Stimulated activated naive CD4-positive, alpha-beta T cell treated with Interleukin-2 at 50 U/mL for 16 hours (primary cell): Measurements from ENCODE around the gene TNS3.

Experiments used
- DNase-seq: peaks from one replicate; lab custom pipeline; 2025; lab: John Stamatoyannopoulos, UW

TNS3 gene

DNA sequence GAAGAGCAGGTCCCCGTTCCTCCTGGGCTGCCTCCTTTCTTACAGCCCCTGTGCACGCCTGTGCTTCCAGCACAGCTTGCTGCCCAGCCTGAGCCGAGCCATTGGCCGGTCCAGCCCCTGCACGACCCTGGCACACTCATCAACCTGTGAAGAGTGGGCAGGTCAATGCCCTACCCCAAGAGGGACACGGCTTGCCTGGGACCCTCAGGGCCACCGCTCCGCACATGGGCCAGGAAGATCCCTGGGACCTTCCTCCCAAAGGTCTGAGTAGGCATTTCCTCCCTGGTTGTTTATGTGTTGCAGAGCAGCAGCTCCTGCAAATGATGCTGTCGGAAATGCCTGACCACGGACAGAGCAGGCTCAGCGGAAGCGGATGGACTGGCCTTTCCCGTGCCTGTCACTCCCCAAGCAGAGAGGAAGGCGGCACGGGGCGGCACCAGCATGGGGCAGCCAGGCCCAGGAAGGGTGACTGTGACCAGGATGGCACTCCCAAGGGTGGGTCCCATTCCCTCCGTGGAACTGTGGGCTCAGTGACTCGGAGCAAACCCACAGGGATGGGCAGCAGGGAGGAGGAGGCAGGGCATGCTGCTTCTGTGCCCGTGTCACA lies 252.5 kb downstream of the TNS3 start:
- no peak for DNase-seq

- DNase-seq = no peak
Measured at GRCh38 chr7:47328392-47329319, 253.3 kb downstream of the TNS3 start.

DNA sequence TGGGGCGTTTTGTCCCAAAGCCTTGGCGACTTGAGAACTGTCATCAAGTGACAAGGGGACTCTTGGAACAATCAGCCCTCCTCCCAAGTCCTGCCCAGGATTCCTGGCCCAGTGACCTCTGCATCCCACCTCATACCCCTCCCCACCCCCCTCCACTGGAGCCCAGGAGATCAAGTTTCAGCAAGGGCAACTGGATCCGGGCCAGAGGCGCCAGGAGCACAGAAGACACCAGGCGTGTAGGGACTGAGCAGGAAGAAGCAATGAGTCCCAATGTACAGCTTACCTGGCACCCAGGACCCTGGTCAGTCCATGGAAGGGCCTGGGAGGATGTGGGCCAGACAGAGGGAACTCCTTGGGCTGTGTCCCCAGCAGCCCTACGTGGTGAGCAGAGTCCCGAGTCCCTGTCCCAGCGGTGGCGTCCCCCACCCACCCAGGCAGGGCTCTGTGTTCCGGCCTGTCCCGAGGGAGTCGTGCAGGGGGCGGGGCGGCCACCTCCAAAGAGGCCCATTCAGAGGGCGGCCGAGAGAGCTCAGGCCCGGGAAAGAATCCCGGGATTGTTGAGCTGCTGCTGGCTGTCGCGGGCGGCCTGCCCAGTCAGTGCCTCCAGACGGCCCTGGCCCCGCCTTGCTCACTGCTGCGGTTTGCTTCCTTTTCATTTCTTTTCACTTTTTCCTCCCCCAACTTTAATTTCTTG lies 254.1 kb downstream of the TNS3 start:
- DNase-seq = no peak

- DNase-seq = no peak
Measured at GRCh38 chr7:47327346-47327697, 254.6 kb downstream of the TNS3 start.

DNA sequence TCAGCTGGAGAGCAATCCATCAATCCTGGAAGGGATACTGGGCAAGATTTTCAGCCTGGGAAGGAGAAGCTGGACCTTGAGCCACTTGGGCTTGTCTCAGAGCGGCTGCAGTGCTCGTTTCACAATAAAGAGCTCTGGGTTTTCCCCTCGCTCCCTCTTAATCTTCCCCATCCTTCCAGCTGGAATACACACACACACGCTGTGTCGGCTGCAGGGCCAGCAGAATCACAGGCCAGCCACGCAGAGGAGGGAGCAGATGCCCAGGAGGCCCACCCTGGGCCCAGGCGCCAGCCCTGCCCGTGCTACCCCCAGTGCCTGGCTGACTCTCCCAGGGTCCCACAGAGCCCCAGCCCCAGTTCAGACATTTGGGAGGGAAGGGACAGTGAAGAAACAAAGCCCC lies 255.1 kb downstream of the TNS3 start:
- DNase-seq = no peak

GRCh38 chr7:47326220-47326619 lies 255.7 kb downstream of the TNS3 start:
- DNase-seq = no peak

DNA sequence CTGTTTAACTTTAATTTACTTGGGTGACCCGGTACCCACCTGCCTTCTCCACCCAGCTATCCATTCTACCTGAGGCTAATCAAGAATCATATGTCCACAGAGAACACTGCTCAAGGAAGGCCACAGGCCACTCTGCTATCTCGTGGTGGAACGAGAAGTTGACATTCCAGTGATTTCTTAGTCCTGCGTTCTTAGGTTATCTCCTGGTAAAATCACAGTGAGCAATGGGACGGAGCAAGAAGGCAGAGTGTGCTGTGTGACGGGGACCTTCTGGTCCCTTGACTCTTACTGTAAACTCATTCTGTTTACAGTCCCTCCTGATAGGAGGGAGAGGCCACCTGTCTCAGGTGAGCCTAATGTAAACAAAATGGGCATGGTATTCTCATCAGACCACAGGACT lies 256.6 kb downstream of the TNS3 start:
- DNase-seq = no peak

DNA sequence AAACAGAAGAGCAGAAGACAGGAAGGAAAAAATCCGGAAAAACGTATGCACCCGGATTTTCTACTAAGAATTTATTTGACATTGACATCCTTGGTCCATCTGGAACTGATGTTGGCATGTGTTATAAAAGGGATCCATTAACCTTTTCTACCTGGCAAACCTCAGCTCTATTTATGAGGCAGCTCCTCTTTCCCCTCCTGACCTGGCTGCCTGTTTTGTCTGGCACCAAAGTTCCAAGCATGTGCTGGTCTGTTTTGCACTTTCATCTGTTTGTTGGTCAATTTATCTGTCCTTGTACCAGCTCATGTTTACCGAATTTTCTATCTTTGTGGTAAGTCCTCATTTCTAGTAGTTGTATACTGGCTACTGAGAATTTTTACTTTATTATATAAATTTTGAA lies 258.0 kb downstream of the TNS3 start:
- DNase-seq = no peak

GRCh38 chr7:47322731-47323130 lies 259.2 kb downstream of the TNS3 start:
- DNase-seq = no peak

DNA sequence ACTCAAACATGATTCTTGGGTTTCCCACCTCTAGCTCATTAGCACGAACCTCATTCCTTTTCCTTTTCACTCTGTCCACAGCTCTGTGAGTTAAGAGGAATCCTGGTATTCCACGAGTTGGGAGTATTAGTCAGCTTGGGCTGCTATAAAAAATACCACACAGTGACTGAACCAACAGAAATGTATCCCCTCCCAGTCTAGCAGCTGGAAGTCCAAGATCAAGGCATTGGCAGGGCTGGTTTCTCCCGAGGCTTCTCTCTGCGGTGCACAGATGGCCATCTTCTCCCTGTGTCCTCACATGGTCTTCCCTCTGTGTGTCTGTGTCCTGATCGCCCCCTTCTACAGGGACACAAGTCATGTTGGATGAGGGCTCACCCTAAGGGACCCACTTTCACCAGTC lies 261.6 kb downstream of the TNS3 start:
- DNase-seq = no peak

GRCh38 chr7:47318395-47319182 lies 263.3 kb downstream of the TNS3 start:
- no peak for DNase-seq

DNA sequence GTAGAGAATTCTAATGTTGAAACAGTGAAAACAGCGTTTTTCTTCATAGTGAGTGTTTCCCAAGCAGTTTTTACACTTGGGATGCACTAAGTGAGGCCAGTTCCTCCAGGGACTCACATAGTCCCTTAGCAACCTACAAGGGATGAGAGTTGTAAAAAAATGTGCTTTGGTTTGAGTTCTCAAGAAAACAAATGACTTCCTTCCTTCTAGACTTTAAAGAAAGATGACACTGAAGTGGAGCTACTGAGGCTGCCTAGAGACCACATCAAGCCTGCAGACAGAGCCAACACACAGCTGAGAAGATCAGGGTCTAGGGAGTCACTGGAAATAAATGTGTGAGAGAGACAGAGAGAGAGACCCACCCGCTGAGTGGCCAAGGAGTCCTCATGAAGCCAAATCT lies 264.4 kb downstream of the TNS3 start:
- no peak for DNase-seq

DNA sequence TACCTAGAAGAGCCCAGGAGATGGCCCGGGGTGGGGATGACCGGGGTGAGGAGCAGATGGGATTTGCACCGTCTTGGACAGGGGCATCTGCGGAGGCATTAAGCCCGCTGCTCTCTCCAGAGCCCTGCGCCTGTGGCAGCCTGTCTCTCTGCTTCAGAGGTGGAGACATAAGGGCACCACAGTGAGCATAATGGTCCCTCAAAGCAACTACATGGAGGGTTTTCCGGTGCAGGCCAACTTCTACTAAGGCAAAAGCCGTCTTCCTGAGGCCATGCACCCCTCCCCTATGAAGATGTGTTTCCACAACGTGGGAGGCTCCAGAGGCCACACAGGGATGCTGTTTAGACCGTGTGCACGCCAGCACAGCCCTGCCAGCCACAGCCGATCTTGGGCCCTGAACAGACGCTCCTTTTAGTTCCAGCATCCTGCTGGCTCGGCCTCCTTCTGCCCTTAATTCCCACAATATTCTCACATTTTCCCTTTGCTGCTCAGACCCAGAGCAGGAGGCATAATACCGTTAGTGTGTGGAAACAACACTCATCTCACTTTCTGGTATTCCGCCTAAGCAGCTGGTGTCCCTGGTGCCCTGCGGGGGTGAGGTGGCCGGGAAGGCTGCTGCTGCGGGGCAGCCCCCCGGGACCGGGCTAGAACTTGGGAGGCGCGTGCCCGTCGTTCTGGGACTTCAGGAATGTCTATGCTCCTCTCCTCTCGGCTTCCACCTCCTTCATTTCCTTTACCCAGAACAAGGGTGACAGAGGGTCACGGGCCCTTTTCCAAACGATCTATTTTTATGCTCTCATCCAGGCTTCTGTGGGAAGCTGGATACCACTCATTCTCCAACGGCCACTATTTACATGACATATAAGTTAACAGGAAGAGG lies 266.9 kb downstream of the TNS3 start:
- DNase-seq = no peak

DNA sequence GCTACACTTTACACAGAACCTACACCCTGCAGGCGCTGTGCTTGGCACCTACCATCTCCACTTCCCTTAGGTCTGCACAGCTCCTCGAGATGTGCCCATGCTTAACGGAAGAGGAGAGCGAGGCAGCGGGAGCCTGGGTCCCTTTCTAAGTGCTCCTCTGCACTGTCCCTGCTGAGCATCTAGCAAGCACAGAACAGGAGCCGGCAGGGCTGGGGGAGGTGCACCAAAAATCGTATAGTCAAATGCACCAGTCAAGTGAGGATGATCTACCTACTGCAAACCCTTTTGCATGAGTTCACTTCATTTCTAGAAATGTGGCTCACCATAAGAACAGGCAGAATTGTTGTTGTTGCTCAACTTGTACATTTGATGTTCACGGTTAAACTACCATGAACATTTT lies 267.7 kb downstream of the TNS3 start:
- no peak for DNase-seq

GRCh38 chr7:47313564-47313963 lies 268.3 kb downstream of the TNS3 start:
- DNase-seq = no peak

DNA sequence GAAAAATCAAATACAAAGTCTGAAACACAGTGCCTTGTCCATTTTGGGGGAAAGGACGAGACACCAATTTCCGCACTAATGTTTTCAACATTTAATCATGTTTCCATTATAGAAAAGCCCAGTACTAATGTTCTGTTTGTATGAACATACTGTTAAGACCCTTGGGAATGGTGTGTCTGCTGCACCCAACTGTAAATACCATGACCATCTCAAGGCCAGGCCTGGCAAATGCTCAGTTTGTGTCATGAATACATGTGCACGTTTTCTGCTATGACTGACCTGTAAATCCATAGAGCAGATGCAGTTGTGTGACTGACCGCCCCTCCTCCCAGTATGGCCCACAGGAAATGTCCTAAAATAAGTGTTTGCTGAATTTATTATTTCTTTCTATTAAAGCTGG lies 270.0 kb downstream of the TNS3 start:
- DNase-seq = no peak

GRCh38 chr7:47310020-47310419 lies 271.9 kb downstream of the TNS3 start:
- DNase-seq = no peak

DNA sequence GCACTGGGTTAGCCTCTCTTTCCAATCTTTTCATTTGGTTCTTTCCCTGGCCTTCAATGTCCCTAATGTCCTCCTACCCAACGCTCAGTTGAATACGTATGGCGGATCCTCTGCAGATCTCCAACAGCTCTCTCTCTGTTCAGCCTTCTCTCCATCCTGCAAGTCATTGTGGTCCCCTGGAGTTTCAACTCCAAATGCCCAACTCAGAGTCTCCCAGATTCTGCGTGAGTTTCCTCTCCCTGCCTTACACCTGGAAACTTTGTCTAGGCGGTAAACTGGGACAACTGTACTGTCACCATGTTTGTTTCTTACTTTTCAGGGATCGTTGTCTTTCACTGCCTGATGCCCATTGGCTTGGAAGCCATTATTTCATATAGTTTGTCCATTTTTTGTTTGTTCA lies 273.1 kb downstream of the TNS3 start:
- DNase-seq = no peak

- no peak for DNase-seq
Measured at GRCh38 chr7:47307311-47307710, 274.6 kb downstream of the TNS3 start.

- no peak for DNase-seq
Measured at GRCh38 chr7:47304727-47305719, 276.9 kb downstream of the TNS3 start.
